Hepatocyte (in vitro differentiated cells): Measurements from ENCODE around the gene ARID3A.

Source experiments
- CTCF ChIP-seq: fragments of 200-600 bp; sonication (generic); IDR thresholded peaks from 2 replicates; pipeline ENCODE4 v1.5.1; 2016; ENCODE audit warnings: antibody characterized with exemption, mild to moderate bottlenecking; ENCODE audit not compliant: poor library complexity
- EZH2phosphoT487 ChIP-seq: fragments of 200-600 bp; sonication (generic); IDR thresholded peaks from one replicate; pipeline ENCODE4 v1.6.1; 2018; ENCODE audit warnings: antibody characterized with exemption, mild to moderate bottlenecking, low read depth, moderate library complexity; ENCODE audit not compliant: unreplicated experiment, severe bottlenecking

GRCh38 chr19:896434-896833, 29.4 kb upstream of the ARID3A start:
- TF ChIP-seq CTCF (no peak), EZH2phosphoT487 (no peak)
